D721Med (cell line): ENCODE results near the gene DECR2.

Experiments
- DNase-seq: peaks from one replicate; pipeline ENCODE4 v3.0.0; 2011; ENCODE audit warnings: low spot score; ENCODE audit not compliant: insufficient read length
- FAIRE-seq: peaks from 2 replicates; lab custom pipeline; 2011; peaks lifted over from hg19 to GRCh38; lab: Jason Lieb, UNC
- TF ChIP-seq, protein P1 (sequence below): IDR thresholded peaks from 2 replicates; pipeline ENCODE4 v1.5.1; 2012; ENCODE audit warnings: mild to moderate bottlenecking, control low read depth; ENCODE audit not compliant: insufficient read depth; ENCODE audit errors: missing control alignments

Gene DECR2

DNA sequence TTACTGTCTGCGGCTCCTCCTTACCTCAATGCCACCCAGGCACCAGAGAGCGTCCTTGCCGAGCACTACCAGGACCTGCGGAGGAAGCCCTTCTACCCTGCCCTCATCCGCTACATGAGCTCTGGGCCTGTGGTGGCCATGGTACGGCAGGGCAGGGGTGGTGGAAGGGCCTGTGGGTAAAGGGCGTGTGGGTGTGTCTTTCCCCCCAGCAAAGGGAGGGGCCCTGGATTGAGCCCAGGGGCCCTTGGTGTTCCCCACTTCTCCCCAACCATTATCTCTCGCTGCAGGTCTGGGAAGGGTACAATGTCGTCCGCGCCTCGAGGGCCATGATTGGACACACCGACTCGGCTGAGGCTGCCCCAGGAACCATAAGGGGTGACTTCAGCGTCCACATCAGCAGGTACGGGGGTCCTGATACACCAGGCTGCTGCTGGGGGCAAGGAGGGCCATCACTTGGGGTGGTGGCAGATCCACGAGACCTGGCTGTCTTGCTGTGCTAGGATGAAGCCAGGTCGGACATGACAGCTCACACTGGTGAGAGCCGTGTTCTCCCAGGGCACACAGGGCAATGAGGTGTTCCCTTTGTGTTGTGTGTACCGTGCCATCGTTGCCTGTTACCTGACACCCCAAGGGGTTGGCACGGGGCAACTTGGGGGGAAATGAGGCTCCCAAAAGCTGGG is 2.2 kb upstream of the DECR2 start:
- no peak for DNase-seq
- TF ChIP-seq, protein P1, sequence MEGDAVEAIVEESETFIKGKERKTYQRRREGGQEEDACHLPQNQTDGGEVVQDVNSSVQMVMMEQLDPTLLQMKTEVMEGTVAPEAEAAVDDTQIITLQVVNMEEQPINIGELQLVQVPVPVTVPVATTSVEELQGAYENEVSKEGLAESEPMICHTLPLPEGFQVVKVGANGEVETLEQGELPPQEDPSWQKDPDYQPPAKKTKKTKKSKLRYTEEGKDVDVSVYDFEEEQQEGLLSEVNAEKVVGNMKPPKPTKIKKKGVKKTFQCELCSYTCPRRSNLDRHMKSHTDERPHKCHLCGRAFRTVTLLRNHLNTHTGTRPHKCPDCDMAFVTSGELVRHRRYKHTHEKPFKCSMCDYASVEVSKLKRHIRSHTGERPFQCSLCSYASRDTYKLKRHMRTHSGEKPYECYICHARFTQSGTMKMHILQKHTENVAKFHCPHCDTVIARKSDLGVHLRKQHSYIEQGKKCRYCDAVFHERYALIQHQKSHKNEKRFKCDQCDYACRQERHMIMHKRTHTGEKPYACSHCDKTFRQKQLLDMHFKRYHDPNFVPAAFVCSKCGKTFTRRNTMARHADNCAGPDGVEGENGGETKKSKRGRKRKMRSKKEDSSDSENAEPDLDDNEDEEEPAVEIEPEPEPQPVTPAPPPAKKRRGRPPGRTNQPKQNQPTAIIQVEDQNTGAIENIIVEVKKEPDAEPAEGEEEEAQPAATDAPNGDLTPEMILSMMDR: no peak
- FAIRE-seq: no peak

DNA sequence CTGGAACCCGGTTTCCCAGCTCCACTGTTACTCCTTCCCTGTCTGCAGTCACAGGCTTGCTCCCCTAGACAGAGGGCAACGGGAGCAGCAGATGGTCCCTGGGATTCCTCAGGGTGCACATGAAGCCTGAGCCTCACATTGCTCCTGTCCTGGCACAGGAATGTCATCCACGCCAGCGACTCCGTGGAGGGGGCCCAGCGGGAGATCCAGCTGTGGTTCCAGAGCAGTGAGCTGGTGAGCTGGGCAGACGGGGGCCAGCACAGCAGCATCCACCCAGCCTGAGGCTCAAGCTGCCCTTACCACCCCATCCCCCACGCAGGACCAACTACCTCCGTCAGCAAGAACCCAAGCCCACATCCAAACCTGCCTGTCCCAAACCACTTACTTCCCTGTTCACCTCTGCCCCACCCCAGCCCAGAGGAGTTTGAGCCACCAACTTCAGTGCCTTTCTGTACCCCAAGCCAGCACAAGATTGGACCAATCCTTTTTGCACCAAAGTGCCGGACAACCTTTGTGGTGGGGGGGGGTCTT is 1.6 kb upstream of the DECR2 start:
- TF ChIP-seq, protein P1: no peak
- FAIRE-seq (no peak), DNase-seq (no peak)

DNA sequence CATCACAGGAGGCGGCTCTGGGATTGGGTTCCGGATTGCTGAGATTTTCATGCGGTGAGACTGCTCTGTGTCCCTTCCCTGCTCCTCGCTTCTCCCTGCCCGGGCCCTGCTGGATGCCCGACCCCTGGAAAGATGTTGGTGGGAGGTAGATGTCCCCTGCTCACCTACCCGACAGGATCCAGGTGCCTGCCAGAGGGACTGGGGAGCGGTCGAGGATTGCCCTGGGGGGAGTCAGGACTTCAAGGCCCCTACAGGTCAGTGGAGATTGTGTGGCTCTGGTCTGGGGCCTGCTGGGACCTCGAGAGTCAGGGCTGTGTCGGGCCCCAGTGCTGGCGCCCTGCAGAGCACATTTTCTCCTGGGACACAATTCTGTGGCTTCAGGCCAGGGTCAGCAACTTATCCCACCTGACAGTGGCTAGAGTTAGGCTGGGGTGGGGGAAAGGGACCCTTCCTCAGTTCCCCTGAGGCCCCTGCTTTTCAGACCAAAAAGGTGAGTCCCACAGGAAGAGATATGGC is 3.3 kb downstream of the DECR2 start:
- DNase-seq (no peak), FAIRE-seq (no peak)
- TF ChIP-seq, protein P1: no peak

DNA sequence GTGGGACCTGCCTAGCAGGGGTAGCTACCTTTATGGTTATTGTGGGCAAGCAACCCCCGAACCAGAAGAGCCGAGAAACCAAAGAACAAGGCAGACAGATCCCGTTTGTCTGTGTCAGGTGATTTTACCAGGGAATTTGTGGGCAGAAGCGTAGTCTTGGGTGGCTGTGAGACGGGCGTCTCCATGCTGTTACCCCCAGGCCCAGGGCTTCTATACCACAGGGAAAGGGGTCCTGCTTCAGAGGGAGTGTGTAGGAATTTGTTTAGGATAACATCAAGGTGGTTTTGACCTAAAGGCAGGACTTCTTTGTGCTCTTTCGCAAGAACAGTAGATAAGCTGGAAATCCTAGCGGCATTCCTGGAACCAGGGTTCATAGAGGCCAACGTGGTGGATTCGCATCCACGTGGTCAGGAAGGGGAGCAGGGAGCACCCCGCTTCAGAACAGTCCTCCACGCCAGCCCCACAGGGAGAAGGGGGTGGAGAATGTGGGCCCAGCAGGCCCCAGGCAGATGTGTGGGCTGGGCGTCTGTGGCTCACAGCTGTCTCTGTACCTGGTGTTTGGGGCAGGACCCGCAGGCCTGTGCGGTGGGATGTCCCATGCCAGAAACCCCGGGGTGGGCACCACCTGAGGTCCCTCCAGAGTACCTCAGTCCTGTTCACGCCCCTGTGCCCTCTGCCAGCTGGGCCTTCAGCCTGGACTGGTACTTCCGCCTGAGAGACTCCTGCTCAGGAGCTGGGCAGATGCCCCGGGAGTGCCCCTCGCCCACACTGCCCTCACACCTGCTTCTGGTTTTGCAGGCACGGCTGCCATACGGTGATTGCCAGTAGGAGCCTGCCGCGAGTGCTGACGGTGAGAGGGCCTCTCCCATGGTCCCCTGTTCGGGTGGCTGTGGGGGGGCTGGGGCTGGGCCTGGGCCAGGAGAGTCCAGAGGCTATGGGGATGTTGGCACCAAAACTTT is 4.1 kb downstream of the DECR2 start:
- FAIRE-seq: no peak
- TF ChIP-seq, protein P1: no peak
- DNase-seq: no peak

DNA sequence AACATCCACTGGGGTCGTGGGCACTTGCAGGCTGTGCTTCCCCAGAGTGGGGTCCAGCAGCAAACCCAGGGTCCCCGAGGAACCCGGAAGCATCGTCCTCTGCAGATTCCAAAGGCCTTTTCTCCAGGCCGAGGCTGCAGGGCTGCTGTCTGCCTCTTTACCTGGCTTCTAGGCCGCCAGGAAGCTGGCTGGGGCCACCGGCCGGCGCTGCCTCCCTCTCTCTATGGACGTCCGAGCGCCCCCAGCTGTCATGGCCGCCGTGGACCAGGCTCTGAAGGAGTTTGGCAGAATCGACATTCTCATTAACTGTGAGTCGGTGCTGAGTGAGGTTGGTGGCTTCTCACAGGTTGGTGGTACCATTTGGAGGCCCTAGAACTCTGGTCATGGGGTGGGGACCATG is 5.6 kb downstream of the DECR2 start:
- TF ChIP-seq, protein P1: no peak
- FAIRE-seq: no peak
- DNase-seq: no peak

DNA sequence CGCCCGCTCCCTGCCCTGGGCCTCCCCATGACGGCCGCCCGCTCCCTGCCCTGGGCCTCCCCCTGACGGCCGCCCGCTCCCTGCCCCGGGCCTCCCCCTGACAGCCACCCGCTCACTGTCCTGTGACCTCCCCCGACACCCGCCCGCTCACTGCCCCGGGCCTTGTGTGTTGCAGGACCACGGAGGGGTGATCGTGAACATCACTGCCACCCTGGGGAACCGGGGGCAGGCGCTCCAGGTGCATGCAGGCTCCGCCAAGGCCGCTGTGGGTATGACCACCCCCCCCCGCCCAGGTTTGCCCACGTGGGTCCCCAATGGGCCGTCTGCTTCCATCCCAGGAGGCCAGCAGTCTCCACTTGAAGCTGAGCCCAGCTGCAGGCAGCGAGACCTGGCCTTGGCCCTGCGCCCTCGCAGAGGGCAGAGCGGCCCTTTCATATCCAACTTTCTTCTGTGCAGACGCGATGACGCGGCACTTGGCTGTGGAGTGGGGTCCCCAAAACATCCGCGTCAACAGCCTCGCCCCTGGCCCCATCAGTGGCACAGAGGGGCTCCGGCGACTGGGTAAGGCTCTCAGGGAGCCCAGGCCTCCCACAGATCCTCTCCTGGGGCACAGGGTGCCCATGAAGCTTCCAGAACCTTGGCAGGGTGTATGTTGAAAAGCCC is 9.0 kb downstream of the DECR2 start:
- TF ChIP-seq, protein P1: no peak
- no peak for FAIRE-seq

More for the DNA sequence above, 9.0 kb downstream of the DECR2 start:
- DNase-seq: no peak
